ENCODE data around the gene FREM3.

- TF ChIP-seq, protein P1, sequence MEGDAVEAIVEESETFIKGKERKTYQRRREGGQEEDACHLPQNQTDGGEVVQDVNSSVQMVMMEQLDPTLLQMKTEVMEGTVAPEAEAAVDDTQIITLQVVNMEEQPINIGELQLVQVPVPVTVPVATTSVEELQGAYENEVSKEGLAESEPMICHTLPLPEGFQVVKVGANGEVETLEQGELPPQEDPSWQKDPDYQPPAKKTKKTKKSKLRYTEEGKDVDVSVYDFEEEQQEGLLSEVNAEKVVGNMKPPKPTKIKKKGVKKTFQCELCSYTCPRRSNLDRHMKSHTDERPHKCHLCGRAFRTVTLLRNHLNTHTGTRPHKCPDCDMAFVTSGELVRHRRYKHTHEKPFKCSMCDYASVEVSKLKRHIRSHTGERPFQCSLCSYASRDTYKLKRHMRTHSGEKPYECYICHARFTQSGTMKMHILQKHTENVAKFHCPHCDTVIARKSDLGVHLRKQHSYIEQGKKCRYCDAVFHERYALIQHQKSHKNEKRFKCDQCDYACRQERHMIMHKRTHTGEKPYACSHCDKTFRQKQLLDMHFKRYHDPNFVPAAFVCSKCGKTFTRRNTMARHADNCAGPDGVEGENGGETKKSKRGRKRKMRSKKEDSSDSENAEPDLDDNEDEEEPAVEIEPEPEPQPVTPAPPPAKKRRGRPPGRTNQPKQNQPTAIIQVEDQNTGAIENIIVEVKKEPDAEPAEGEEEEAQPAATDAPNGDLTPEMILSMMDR (conservative IDR thresholded peaks at IDR 0.05; ENCODE audit: low read depth, low read length): no peak
- no peak for TF ChIP-seq EZH2 (IDR thresholded peaks at IDR 0.05; ENCODE audit: low read length, unreplicated experiment)
Measured at GRCh38 chr4:143625632-143626031, 74.8 kb downstream of the FREM3 start.
